AG09319 (cell line): Measurements from ENCODE around the gene USP49.

Experiments
- DNase-seq: peaks from one replicate; pipeline ENCODE4 v3.0.0-alpha.2; 2010; ENCODE audit warnings: low read depth; ENCODE audit errors: extremely low read depth
- CTCF ChIP-seq: IDR thresholded peaks from 2 replicates; pipeline ENCODE4 v1.5.1; 2011; ENCODE audit warnings: low read depth, mild to moderate bottlenecking, inconsistent platforms, low read length, moderate library complexity

Gene USP49

GRCh38 chr6:41791305-41791704 lies 103.9 kb downstream of the USP49 start:
- no peak for TF ChIP-seq CTCF
- no peak for DNase-seq

GRCh38 chr6:41790045-41790444 lies 105.1 kb downstream of the USP49 start:
- TF ChIP-seq CTCF: no peak
- no peak for DNase-seq

DNA sequence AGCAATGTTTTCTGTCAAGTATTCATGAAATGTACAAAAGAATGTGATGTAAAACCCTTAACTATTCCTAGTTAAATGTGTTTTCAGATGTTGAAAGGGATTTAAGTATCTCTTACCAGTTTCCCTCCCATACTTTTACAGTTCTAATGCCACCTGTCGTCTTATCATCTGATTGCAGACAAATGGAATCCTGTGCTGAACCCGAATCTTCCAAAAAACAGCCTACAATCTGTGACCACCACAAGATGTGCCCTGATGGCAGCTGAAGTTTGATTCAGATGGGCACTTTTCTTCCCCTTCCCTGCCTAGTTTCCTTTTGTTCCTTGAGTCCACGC lies 105.8 kb downstream of the USP49 start:
- DNase-seq: no peak
- TF ChIP-seq CTCF: no peak

DNA sequence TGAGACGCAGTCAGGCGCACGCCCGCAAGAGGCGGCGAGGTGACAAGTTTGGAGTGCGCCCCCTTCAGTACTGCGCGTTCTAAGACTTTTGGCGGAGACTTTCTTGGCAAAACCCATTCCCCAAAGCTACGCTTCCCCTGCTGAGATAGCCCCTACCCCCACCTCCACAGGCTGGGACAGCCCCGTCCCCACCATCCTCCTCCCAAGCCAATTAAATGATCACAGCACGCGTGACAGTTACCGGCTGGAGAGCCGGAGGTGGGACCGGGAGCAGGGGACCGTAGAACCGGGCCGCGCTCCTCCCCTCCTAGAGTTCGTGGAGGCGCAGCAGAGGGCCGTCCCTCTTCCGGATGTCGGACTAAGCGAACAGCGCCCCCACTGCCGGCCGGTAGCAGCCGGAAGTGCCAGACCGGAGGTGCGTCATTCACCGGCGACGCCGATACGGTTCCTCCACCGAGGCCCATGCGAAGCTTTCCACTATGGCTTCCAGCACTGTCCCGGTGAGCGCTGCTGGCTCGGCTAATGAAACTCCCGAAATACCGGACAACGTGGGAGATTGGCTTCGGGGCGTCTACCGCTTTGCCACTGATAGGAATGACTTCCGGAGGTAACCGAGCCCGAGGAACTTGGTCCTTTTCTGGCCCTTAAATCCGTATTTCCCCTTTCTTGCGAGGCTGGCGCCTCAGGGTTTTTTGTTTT lies 107.8 kb downstream of the USP49 start, which contains the start of gene TOMM6:
TSS of gene TOMM6 (plus strand) at position 476 of the 699 bp plus-strand sequence. CDS start at position 480, 4 bp downstream.
- peak; percentile 75 for TF ChIP-seq CTCF
- peak; percentile 83 for DNase-seq

GRCh38 chr6:41786451-41787218 lies 108.5 kb downstream of the USP49 start:
- peak; percentile 42 for TF ChIP-seq CTCF
- peak; percentile 35 for DNase-seq

DNA sequence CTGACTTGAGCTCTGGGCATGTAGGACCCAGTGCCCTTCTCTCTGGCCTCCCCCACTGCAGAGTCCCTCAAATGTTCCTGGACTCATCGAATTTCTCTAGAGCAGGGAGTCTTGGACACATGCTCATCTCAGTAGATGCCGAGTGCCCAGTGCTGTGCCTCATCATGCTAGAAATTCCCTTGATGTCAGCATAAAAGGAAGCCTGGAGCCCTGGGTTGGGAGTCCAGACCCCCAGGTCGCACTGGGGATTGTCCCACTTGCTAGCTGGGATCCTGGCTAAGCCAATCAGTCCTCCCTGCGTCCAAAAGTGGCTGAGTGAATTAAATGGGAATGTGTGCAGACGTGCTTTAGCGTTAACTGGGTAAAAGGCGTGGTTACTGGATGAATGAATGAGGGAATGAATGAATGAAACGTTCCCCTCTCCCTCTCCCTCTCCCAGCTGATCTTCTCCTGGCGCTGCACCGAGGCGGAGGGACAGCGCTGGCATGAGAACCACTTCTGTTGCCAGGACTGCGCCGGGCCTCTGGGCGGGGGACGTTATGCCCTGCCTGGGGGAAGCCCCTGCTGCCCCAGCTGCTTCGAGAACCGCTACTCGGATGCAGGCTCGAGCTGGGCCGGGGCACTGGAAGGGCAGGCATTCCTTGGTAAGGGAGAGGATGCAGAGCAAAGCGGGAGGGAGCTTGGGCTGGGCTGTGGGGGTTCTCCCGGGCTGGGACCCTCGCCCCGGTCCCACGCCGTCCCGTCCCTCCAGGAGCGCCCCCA lies 109.3 kb downstream of the USP49 start:
- DNase-seq: no peak
- no peak for TF ChIP-seq CTCF

- DNase-seq: no peak
Observed at GRCh38 chr6:41785254-41785653, 109.9 kb downstream of the USP49 start.

More at GRCh38 chr6:41785254-41785653, 109.9 kb downstream of the USP49 start:
- TF ChIP-seq CTCF: no peak
